ENCODE data around the gene PCSK6.

GRCh38 chr15:101318839-101319238, 170.7 kb downstream of the PCSK6 start:
- TF ChIP-seq, protein P1, sequence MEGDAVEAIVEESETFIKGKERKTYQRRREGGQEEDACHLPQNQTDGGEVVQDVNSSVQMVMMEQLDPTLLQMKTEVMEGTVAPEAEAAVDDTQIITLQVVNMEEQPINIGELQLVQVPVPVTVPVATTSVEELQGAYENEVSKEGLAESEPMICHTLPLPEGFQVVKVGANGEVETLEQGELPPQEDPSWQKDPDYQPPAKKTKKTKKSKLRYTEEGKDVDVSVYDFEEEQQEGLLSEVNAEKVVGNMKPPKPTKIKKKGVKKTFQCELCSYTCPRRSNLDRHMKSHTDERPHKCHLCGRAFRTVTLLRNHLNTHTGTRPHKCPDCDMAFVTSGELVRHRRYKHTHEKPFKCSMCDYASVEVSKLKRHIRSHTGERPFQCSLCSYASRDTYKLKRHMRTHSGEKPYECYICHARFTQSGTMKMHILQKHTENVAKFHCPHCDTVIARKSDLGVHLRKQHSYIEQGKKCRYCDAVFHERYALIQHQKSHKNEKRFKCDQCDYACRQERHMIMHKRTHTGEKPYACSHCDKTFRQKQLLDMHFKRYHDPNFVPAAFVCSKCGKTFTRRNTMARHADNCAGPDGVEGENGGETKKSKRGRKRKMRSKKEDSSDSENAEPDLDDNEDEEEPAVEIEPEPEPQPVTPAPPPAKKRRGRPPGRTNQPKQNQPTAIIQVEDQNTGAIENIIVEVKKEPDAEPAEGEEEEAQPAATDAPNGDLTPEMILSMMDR (IDR thresholded peaks at IDR 0.05) = no peak
- no peak for TF ChIP-seq POLR2A (IDR thresholded peaks at IDR 0.05)
- TF ChIP-seq EP300 (IDR thresholded peaks at IDR 0.05) = no peak

All from gastroesophageal sphincter (tissue), 3 donors.